H1 (cell line): ENCODE results near the gene FGF14. TPM values are rescaled to one million over a fixed set of nuclear protein-coding genes. Genes with fewer than 3 reads are reported as not detected.

ENCODE experiments used
- CTCF ChIA-PET: fragments of 300-600 bp; sonication (Branson Sonifier 250); formaldehyde crosslinking; loops from one replicate; lab custom pipeline; 2021; ENCODE audit not compliant: partially characterized antibody; lab: Charles Lee
- POLR2A ChIA-PET: fragments of 300-600 bp; sonication (Branson Sonifier 250); formaldehyde crosslinking; loops from one replicate; lab custom pipeline; 2021; ENCODE audit warnings: inconsistent platforms; ENCODE audit not compliant: partially characterized antibody; lab: Charles Lee
- DNase-seq, 2 experiments: peaks; one replicate each; pipeline versions ENCODE4 v3.0.0 to v3.0.0-alpha.2; 2010 to 2022; ENCODE audit warnings: low spot score in 2 of 2, low read depth in 1 of 2, mixed read lengths in 1 of 2
- FAIRE-seq: peaks from 2 replicates; lab custom pipeline; 2011; peaks lifted over from hg19 to GRCh38; lab: Jason Lieb, UNC
- H2AFZ ChIP-seq: 2 replicates; pipeline ENCODE4 v1.8.1; 2012; ENCODE audit warnings: low read length, inconsistent platforms
- H2AK5ac ChIP-seq: 2 replicates; pipeline ENCODE4 v1.6.1; 2013; ENCODE audit warnings: low read depth, low read length
- H2BK120ac ChIP-seq: replicated peaks from 2 replicates; pipeline ENCODE3; 2013; ENCODE audit warnings: low read depth, low read length, inconsistent platforms
- H2BK12ac ChIP-seq: 2 replicates; pipeline ENCODE4 v1.6.1; 2013; ENCODE audit warnings: low read depth, low read length
- H2BK15ac ChIP-seq: 2 replicates; pipeline ENCODE4 v1.6.1; 2013; ENCODE audit warnings: low read length
- H2BK20ac ChIP-seq: 2 replicates; pipeline ENCODE4 v1.6.1; 2013; ENCODE audit warnings: low read length
- H2BK5ac ChIP-seq: 2 replicates; pipeline ENCODE4 v1.6.1; 2013; ENCODE audit warnings: low read depth, low read length
- H3K14ac ChIP-seq: 2 replicates; pipeline ENCODE4 v1.6.1; 2013; ENCODE audit warnings: inconsistent platforms; ENCODE audit not compliant: insufficient read length
- H3K18ac ChIP-seq: 2 replicates; pipeline ENCODE4 v1.6.1; 2013; ENCODE audit warnings: low read length; ENCODE audit errors: extremely low read depth
- H3K23ac ChIP-seq: 2 replicates; pipeline ENCODE4 v1.6.1; 2013; ENCODE audit warnings: inconsistent platforms; ENCODE audit not compliant: insufficient read length
- H3K23me2 ChIP-seq: 2 replicates; pipeline ENCODE4 v1.6.1; 2013; ENCODE audit warnings: low read depth, low read length
- H3K27ac ChIP-seq: 2 replicates; pipeline ENCODE4 v1.6.1; 2011; ENCODE audit warnings: low read depth, low read length, inconsistent platforms
- H3K27me3 ChIP-seq, 4 experiments: replicated peaks in 1 of 4; 1 replicate in 1 of 4; 2 replicates in 3 of 4; pipeline versions ENCODE4 v1.6.1 to v1.8.1; 2011 to 2013; ENCODE audit warnings: low read length in 3 of 4, mild to moderate bottlenecking in 3 of 4, inconsistent platforms in 2 of 4, mixed read lengths in 2 of 4, moderate library complexity in 1 of 4; ENCODE audit not compliant: control insufficient read depth in 3 of 4, insufficient read depth in 3 of 4; ENCODE audit errors: extremely low read depth in 1 of 4
- H3K36me3 ChIP-seq, 4 experiments: 2 replicates each; pipeline versions ENCODE4 v1.6.1 to v1.8.1; 2011 to 2013; ENCODE audit warnings: mild to moderate bottlenecking in 4 of 4, low read length in 3 of 4, moderate library complexity in 2 of 4, control low read depth in 1 of 4, inconsistent platforms in 1 of 4; ENCODE audit not compliant: insufficient read depth in 4 of 4, control insufficient read depth in 2 of 4
- H3K4ac ChIP-seq: replicated peaks from 2 replicates; pipeline ENCODE3; 2013; ENCODE audit warnings: low read length, low read depth, mixed read lengths, inconsistent platforms; ENCODE audit not compliant: insufficient read length
- H3K4me1 ChIP-seq, 4 experiments: replicated peaks in 1 of 4; 1 replicate in 1 of 4; 2 replicates in 3 of 4; pipeline versions ENCODE4 v1.6.1 to v1.8.1; 2011 to 2013; ENCODE audit warnings: low read length in 3 of 4, inconsistent platforms in 2 of 4, mixed read lengths in 1 of 4; ENCODE audit not compliant: insufficient read depth in 4 of 4, control insufficient read depth in 3 of 4
- H3K4me2 ChIP-seq, 2 experiments: 2 replicates each; pipeline versions ENCODE4 v1.6.1 to v1.8.1; 2011 to 2013; ENCODE audit warnings: low read depth in 2 of 2, low read length in 2 of 2, control low read depth in 1 of 2, inconsistent platforms in 1 of 2, mild to moderate bottlenecking in 1 of 2; ENCODE audit not compliant: insufficient read depth in 1 of 2
- H3K4me3 ChIP-seq, 4 experiments: fragments of 200-600, 300-600 bp in 1 of 4; sonication (generic), shearing (Covaris generic), sonication (Bioruptor Twin) in 1 of 4; 2 replicates each; pipeline versions ENCODE4 v1.5.1 to v1.8.1; 2011 to 2016; ENCODE audit warnings: low read length in 4 of 4, low read depth in 3 of 4, control low read depth in 2 of 4, inconsistent platforms in 2 of 4, mild to moderate bottlenecking in 2 of 4, mixed read lengths in 1 of 4, moderate library complexity in 1 of 4; ENCODE audit not compliant: insufficient read depth in 2 of 4; ENCODE audit errors: extremely low read depth in 1 of 4
- H3K56ac ChIP-seq: replicated peaks from 2 replicates; pipeline ENCODE3; 2013; ENCODE audit warnings: low read depth, mild to moderate bottlenecking, mixed read lengths, low read length, inconsistent platforms; ENCODE audit not compliant: insufficient read length
- H3K79me1 ChIP-seq: 2 replicates; pipeline ENCODE4 v1.6.1; 2013; ENCODE audit warnings: low read depth, low read length, control low read depth
- H3K79me2 ChIP-seq, 2 experiments: 2 replicates each; pipeline versions ENCODE4 v1.6.1 to v1.8.1; 2012 to 2013; ENCODE audit warnings: low read length in 2 of 2, mild to moderate bottlenecking in 2 of 2, inconsistent platforms in 1 of 2; ENCODE audit not compliant: insufficient read depth in 2 of 2, control insufficient read depth in 1 of 2
- H3K9ac ChIP-seq, 4 experiments: replicated peaks in 1 of 4; 1 replicate in 1 of 4; 2 replicates in 3 of 4; pipeline versions ENCODE4 v1.6.1 to v1.8.1; 2011 to 2013; ENCODE audit warnings: low read depth in 3 of 4, low read length in 3 of 4, control low read depth in 2 of 4, mild to moderate bottlenecking in 2 of 4, moderate library complexity in 2 of 4, inconsistent platforms in 1 of 4; ENCODE audit errors: extremely low read depth in 1 of 4
- H3K9me3 ChIP-seq, 2 experiments: 2 replicates each; pipeline versions ENCODE4 v1.6.1 to v1.8.1; 2012 to 2013; ENCODE audit warnings: mild to moderate bottlenecking in 2 of 2, moderate library complexity in 2 of 2, control low read depth in 1 of 2, inconsistent platforms in 1 of 2, low read depth in 1 of 2, low read length in 1 of 2, mixed read lengths in 1 of 2; ENCODE audit not compliant: insufficient read depth in 2 of 2
- H4K20me1 ChIP-seq, 2 experiments: replicated peaks in 1 of 2; 2 replicates each; pipeline versions ENCODE3 to v1.8.1; 2011 to 2013; ENCODE audit warnings: inconsistent platforms in 2 of 2, low read length in 2 of 2, mild to moderate bottlenecking in 1 of 2; ENCODE audit not compliant: insufficient read depth in 2 of 2, control insufficient read depth in 1 of 2
- H4K5ac ChIP-seq: 2 replicates; pipeline ENCODE4 v1.6.1; 2013; ENCODE audit warnings: low read length, low read depth, mixed read lengths, inconsistent platforms; ENCODE audit not compliant: insufficient read length
- H4K8ac ChIP-seq: 2 replicates; pipeline ENCODE4 v1.8.0; 2013; ENCODE audit warnings: mild to moderate bottlenecking, moderate library complexity, low read length, inconsistent platforms; ENCODE audit not compliant: insufficient read depth; ENCODE audit errors: extremely low read depth
- H4K91ac ChIP-seq: replicated peaks from 2 replicates; pipeline ENCODE3; 2013; ENCODE audit warnings: low read length, mixed read lengths, inconsistent platforms; ENCODE audit not compliant: insufficient read length
- BACH1 ChIP-seq: IDR thresholded peaks from 2 replicates; pipeline ENCODE4 v1.6.1; 2012; ENCODE audit warnings: low read length, improper control_type of control experiment
- CEBPB ChIP-seq: IDR thresholded peaks from 2 replicates; pipeline ENCODE4 v1.6.1; 2012; ENCODE audit warnings: low read depth, low read length
- CREB1 ChIP-seq: IDR thresholded peaks from 2 replicates; pipeline ENCODE4 v1.6.1; 2012; ENCODE audit warnings: inconsistent platforms
- HDAC2 ChIP-seq, 2 experiments: fragments of 300-600 bp in 1 of 2; sonication (generic) in 1 of 2; IDR thresholded peaks; 2 replicates each; pipeline ENCODE4 v1.6.1; 2011 to 2012; ENCODE audit warnings: low read depth in 2 of 2, low read length in 2 of 2, mild to moderate bottlenecking in 2 of 2, moderate library complexity in 2 of 2, borderline replicate concordance in 1 of 2, inconsistent platforms in 1 of 2
- KDM5A ChIP-seq: fragments of 200-600 bp; IDR thresholded peaks from 2 replicates; pipeline ENCODE4 v1.7.1; 2012; ENCODE audit warnings: mild to moderate bottlenecking, low read length, inconsistent platforms, mixed read lengths
- SIRT6 ChIP-seq: IDR thresholded peaks from one replicate; pipeline ENCODE4 v1.7.1; 2012; ENCODE audit warnings: low read length, inconsistent platforms
- WGBS, 2 experiments: shearing (Covaris generic) in 1 of 2; methylation state at CpG; one replicate each; pipeline versions ENCODE4 v1.1.6 to v1.1.7; 2013 to 2015; ENCODE audit warnings: low lambda C conversion rate in 2 of 2, mixed read lengths in 2 of 2, inconsistent platforms in 1 of 2, low coverage in 1 of 2, missing lambda C conversion rate in 1 of 2; ENCODE audit not compliant: insufficient replicate concordance in 2 of 2, insufficient coverage in 1 of 2, insufficient read length in 1 of 2; ENCODE audit errors: extremely low coverage in 1 of 2, missing lambda C conversion rate in 1 of 2; 5-methylcytosine and 5-hydroxymethylcytosine counted together
- polyA plus RNA-seq, 7 experiments: library from polyadenylated mRNA; depleted of rRNA in 3 of 7; stranded (reverse) in 5 of 7; unstranded in 2 of 7; fragments of >200 nt in 5 of 7; fragments of 200-250 nt in 2 of 7; gene quantifications; 1 replicate in 5 of 7; 2 replicates in 1 of 7; 4 replicates in 1 of 7; pipeline versions ENCODE4 v1.2.1 to v1.2.3, GENCODE V29; 2011 to 2013; ENCODE audit warnings: missing spikeins in 2 of 7, mixed read lengths in 2 of 7
- total RNA-seq: library from RNA; stranded (reverse); fragmentation: NEBNext Ultra II Directional; extraction: Animal tissue kit (Norgen Biotek cat#: 25700); gene quantifications from 2 replicates; pipeline ENCODE4 v1.2.1, GENCODE V29; 2021

The FGF14 gene
- total and polyA plus RNA-seq, 2 of the 8 experiments (the other 6 are each of a cell fraction or from before 2014, with no cell fraction given): 0.05 to 0.58 TPM

- Histone ChIP-seq H3K4me1 (no peaks in the 10 kb centered on the region), H4K5ac (no peak overlapping the region), H3K14ac (no peak overlapping the region), H2BK5ac (no peak overlapping the region), H4K20me1 (no peaks in the 10 kb centered on the region), H2BK15ac (no peak overlapping the region), H3K4me3 (no peak overlapping the region), H2BK20ac (no peak overlapping the region), H4K8ac (no peak overlapping the region), H2BK12ac (no peak overlapping the region), H2AFZ (no peak overlapping the region), H3K4ac (no peak overlapping the region), H3K4me2 (no peak overlapping the region), H3K79me1 (no peaks in the 10 kb centered on the region), H3K56ac (no peak overlapping the region), H4K91ac (no peak overlapping the region), H2AK5ac (no peak overlapping the region), H3K23me2 (no peaks in the 10 kb centered on the region), H3K9ac (no peak overlapping the region), H3K9me3 (no peaks in the 10 kb centered on the region), H3K23ac (no peak overlapping the region), H3K27ac (no peak overlapping the region), H3K18ac (no peak overlapping the region), H2BK120ac (no peak overlapping the region), H3K36me3 (no peaks in the 10 kb centered on the region), H3K79me2 (no peaks in the 10 kb centered on the region), H3K27me3 (no peaks in the 10 kb centered on the region)
- FAIRE-seq (no peak), DNase-seq (no peak)
- ChIA-PET CTCF (interaction anchor here (0.8 to 1.2 kb wide), 2 partner anchors 12 to 736 kb away, joined by 3 read pairs; no protein-coding TSS in a partner anchor), POLR2A (no interaction called here)
- TF ChIP-seq CREB1 (no peak), KDM5A (no peak), BACH1 (no peak), SIRT6 (no peak), CEBPB (no peak), HDAC2 (IDR thresholded peaks at IDR 0.05; ENCODE audit: borderline replicate concordance in 1 of 2, low read depth in 2 of 2, low read length in 2 of 2) (no peak)
- WGBS, 2 experiments: 80% methylated on average over 1 of the region's 1 CpG; no CpG with 5 or more reads in 1 of the 2 experiments
Measured at GRCh38 chr13:101892296-101892695, 509.6 kb downstream of the FGF14 start.
